ENCODE data around the gene DCDC2B. TPM values are rescaled to one million over a fixed set of nuclear protein-coding genes. Genes with fewer than 3 reads are reported as not detected.

The DCDC2B gene
- total RNA-seq, 1 experiment from 2014 or later, result 0.27 TPM

DNA sequence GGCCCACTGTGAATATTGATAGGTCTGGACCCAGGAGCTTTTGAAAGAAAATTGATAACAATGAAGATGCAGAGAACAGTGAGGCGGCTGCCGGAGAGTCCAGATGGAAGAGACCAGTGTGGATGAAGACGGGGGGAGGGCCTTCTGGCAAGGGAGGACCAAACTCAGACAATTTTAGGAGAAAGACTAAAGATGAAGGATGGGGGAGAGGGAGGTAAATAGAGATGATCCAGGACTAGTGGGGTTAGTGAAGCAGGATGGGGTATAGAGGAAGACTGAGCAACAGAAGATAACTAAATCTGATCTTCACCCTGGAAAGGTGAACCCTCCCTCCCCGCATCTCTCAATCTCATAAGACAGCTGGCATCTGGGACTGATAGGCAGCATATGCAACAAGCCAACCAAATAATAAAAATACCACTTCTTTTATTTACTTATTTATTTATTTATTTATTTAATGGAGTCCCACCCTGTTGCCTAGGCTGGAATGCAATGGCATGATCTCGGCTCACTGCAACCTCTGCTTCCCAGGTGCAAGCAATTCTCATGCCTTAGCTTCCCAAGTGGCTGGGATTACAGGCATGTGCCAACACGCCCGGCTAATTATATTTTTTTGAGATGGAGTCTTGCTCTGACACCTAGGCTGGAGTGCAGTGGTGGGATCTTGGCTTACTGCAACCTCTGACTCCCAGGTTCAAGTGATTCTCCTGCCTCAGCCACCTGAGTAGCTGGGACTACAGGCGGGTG is 23.8 kb downstream of the DCDC2B start:
- TF ChIP-seq ZFX (IDR thresholded peaks at IDR 0.05), result no peak
- peak; percentile 29; the same call in 1 of the 2 replicates for TF ChIP-seq POLR2AphosphoS5 (IDR thresholded peaks at IDR 0.05; ENCODE audit: low read depth, low read length)
- Histone ChIP-seq H3K4me2 (ENCODE audit: low read length) (no peak overlapping the region), H3K4me1 (ENCODE audit: control insufficient read depth in 1 of 2, insufficient read depth in 2 of 2, low read length in 2 of 2) (peaks cover 5 to 12% of the 10 kb centered on the region in 2 experiments), H3K79me2 (ENCODE audit: insufficient read depth, low read length) (peaks cover 7% of the 10 kb centered on the region; the same call in 1 of the 2 replicates), H3K27ac (ENCODE audit: low read depth, low read length) (no peak overlapping the region), H2AFZ (ENCODE audit: low read depth, low read length, poor library complexity, severe bottlenecking) (no peak overlapping the region), H3K36me3 (ENCODE audit: control insufficient read depth in 1 of 2, insufficient read depth in 2 of 2, low read length in 2 of 2) (peaks cover 24 to 28% of the 10 kb centered on the region in 2 experiments), H4K20me1 (ENCODE audit: insufficient read depth) (no peaks in the 10 kb centered on the region), H3K27me3 (ENCODE audit: insufficient read depth, low read length) (no peaks in the 10 kb centered on the region), H3K9me3 (ENCODE audit: control insufficient read depth in 1 of 2, insufficient read depth in 1 of 2, low read depth in 1 of 2, low read length in 2 of 2) (no peaks in the 10 kb centered on the region), H3K4me3 (replicated peaks in 1 of 2; ENCODE audit: low read depth in 1 of 2, low read length in 2 of 2) (no peak overlapping the region), H3K9me2 (ENCODE audit: insufficient read depth) (no peaks in the 10 kb centered on the region), H3K9ac (ENCODE audit: low read length) (no peak overlapping the region)
- BruUV-seq (replicated peaks), result no TSS peak
- ChIA-PET RAD21 (ENCODE audit: low non-redundant PET in 1 of 2, low total read pairs in 2 of 2, uncharacterized antibody in 2 of 2, unreplicated experiment in 2 of 2) (interaction anchor here in 1 of 2 experiments (0.6 kb wide), 1 partner anchor 58 kb away, joined by 4 read pairs; no protein-coding TSS in a partner anchor), CTCF (no interaction called here), POLR2A (no interaction called here)
- ATAC-seq (peak; percentile 21; the same call in 1 of the 2 replicates), DNase-seq (ENCODE audit: low read depth, low spot score) (no peak)
- intact Hi-C loops (cut with micrococcal nuclease), result no loop called here

GRCh38 chr1:32234792-32235191 is 25.9 kb downstream of the DCDC2B start:
- ChIA-PET CTCF (interaction anchor here (1.2 kb wide), 1 partner anchor 8 kb away, joined by 3 read pairs; no protein-coding TSS in a partner anchor), POLR2A (no interaction called here), RAD21 (ENCODE audit: low non-redundant PET in 1 of 2, low total read pairs in 2 of 2, uncharacterized antibody in 2 of 2, unreplicated experiment in 2 of 2) (no interaction called here)
- intact Hi-C loops (cut with micrococcal nuclease), result no loop called here
- Histone ChIP-seq H3K4me2 (ENCODE audit: low read length) (no peak overlapping the region), H3K27me3 (ENCODE audit: insufficient read depth, low read length) (no peaks in the 10 kb centered on the region), H3K4me1 (ENCODE audit: control insufficient read depth in 1 of 2, insufficient read depth in 2 of 2, low read length in 2 of 2) (peaks cover 6 to 15% of the 10 kb centered on the region in 2 experiments), H3K9me3 (ENCODE audit: control insufficient read depth in 1 of 2, insufficient read depth in 1 of 2, low read depth in 1 of 2, low read length in 2 of 2) (no peaks in the 10 kb centered on the region), H3K79me2 (ENCODE audit: insufficient read depth, low read length) (no peaks in the 10 kb centered on the region), H3K9me2 (ENCODE audit: insufficient read depth) (no peaks in the 10 kb centered on the region), H3K9ac (ENCODE audit: low read length) (no peak overlapping the region), H4K20me1 (ENCODE audit: insufficient read depth) (no peaks in the 10 kb centered on the region), H2AFZ (ENCODE audit: low read depth, low read length, poor library complexity, severe bottlenecking) (no peak overlapping the region), H3K36me3 (ENCODE audit: control insufficient read depth in 1 of 2, insufficient read depth in 2 of 2, low read length in 2 of 2) (peaks cover 11 to 12% of the 10 kb centered on the region in 2 experiments; a peak in 3 of 4 replicates), H3K4me3 (replicated peaks in 1 of 2; ENCODE audit: low read depth in 1 of 2, low read length in 2 of 2) (no peak overlapping the region), H3K27ac (ENCODE audit: low read depth, low read length) (no peak overlapping the region)
- no peak for TF ChIP-seq YY1 (IDR thresholded peaks at IDR 0.05; ENCODE audit: extremely low read depth, insufficient replicate concordance, low read depth, low read length)
- peak; percentile 16; the same call in 1 of the 2 replicates for TF ChIP-seq RAD21 (IDR thresholded peaks at IDR 0.05; ENCODE audit: low read depth)
- TF ChIP-seq EGR1 (IDR thresholded peaks at IDR 0.05; ENCODE audit: low read depth), result no peak
- no TSS peak for BruUV-seq (replicated peaks)
- no peak for DNase-seq (ENCODE audit: low read depth, low spot score)
- ATAC-seq, result no peak

Measured in HCT116 (cell line).